CD4-positive, alpha-beta T cell treated with Interleukin-4 for 1 hour (primary cell): ENCODE results near the gene SLC9C2.
"Not testable (repeated sequence)": the region's sequence is repeated elsewhere in the genome, so short reads cannot be mapped to it uniquely, and the experiment has no call there.

ENCODE experiments used
- DNase-seq, 2 donors: peaks; one replicate each; pipeline ENCODE4 v3.0.0-alpha.2; 2020 to 2022

The SLC9C2 gene

DNA sequence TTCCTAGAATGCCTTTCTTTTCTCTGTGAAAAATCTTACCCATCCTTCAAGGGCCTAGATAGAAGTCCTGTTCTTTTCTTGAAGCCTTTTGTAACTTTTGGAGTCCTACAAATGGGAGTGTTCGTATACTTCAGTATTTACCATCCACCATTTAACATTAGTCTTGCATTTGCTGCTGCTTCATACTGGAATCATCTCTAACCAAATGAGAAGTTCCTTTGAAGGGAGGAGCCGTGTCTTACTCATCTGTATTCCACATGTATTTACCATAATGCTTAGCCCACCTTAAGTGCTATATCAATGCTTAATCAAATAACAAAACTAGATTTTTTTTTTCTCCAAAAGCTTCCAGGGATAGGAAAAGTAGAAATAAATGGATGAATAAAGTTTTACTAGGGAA is 118.6 kb downstream of the SLC9C2 start:
- DNase-seq, result no peak

DNA sequence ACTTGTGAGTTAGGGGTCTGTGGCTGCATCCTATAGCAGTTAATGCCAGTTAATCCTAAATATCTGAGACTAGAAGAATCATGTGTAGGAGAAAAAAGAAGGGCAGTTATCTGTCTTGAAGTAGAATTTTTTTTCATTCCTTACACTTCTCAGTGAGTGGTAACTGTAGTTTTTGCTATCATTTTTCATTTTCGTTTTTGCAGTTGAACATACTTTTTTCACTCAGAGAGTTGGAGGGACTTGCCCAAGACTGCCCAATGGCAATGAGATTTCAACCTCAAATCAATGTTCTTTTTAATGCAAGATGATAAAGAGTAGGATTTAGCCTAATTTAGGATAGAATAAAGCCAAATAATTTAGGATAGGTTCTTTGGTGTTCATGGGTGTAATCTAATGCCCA is 120.2 kb downstream of the SLC9C2 start:
- DNase-seq, result no peak

DNA sequence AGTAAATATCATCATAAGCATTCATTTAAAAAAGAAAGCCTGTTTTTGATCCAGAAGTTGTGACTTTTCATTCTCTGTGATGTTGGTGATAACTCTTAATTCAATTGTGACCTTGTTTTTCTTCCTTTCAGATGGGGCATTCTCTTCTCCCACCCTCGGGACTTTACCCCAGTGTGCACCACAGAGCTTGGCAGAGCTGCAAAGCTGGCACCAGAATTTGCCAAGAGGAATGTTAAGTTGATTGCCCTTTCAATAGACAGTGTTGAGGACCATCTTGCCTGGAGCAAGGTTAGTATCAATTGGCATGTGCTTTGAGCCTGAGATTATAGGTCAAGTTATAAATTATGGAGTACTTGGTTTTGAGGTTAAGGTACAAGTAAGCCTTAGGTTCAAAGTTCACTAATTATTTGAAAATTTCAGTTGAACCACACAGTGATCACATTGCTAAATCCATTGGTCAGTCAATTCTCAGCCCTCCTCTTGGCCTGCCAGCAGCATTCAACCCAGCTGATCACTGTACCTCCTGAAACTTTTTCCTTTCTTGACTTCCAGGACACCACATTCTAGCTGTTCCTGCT is 121.6 kb downstream of the SLC9C2 start:
- no peak for DNase-seq

DNA sequence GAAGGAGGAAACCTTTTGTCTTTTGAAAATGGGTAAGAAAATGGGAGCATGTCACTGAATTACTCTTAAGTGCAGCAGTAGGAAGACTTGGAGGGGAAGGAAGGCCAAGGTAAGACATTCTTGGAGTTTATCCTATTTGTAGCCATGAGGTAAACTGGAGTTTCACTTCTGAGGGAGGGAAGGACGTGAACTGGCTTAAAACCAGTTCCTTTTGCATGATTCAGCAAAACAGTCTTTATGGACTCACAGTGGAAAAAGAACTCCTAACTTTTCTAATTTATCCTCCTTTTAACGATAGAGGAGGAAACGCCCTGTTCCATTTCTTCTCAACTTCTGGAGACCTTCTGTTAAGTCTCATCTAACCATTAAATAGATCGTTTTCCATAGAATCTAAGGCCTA is 123.2 kb downstream of the SLC9C2 start:
- no peak for DNase-seq

DNA sequence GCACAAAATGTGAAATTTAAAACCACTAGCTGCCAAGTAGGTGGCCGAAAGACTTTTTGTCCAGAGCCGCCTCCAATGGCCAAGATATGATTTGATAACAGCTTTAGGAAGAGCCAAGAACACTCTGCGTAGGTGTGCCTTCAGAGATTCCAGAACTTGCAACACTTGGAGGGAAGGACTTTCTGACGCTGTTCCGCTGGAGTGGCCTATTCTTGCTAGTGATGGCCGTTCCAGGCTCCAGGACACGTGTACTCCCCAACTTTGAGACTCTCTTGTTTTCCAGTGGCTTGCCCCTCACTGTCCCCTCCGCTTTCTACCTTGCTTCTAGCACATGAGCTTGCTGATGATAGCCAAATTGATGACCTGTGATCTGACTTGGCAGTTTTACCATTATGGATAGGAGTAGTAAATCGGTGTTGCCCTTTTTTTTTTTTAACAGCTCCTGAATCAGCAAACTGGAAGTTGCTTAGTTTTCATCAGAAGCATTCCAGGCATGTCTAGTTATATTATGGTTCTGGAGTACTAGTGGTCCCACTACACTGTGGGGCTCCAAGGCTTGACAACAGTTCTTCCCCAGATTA is 124.7 kb downstream of the SLC9C2 start:
- DNase-seq, result no peak

DNA sequence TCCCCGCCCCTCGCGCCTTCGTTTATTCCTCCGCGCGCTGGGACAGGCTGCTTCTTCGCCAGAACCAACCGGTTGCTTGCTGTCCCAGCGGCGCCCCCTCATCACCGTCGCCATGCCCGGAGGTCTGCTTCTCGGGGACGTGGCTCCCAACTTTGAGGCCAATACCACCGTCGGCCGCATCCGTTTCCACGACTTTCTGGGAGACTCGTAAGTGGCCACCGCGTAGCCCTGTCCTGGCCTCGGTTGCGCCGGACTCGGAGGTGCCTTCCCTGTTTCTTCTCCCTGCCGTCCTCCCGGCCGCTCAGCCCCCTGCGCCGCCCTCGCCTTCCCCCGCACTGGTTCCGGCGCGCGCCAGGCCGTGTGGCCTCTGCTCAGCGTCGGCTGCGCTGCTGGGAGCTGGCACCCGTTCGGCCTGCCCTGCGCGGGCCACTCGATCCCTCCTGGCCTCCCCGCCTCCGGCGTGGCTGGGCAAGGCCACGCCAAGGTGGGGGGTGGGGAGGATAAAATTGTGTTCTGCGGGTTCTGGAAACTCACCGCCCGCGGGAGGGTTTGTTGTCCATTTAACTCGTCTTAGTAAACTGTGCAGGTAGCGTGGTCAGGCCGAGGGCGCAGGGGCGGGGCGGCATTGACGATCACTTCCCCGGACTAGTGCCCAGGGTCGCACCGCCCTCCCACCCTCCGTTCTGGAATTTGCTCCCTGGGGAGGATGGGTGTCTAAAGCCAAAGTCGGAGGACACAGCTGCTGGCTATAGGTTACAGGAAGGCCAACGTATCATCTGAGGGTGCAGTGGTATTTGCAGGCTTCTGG is 125.4 kb downstream of the SLC9C2 start, which contains the start of gene PRDX6:
TSS of gene PRDX6 (plus strand) at position 50 of the 808 bp plus-strand sequence. CDS start at position 113, 63 bp downstream.
- DNase-seq, result no peak

DNA sequence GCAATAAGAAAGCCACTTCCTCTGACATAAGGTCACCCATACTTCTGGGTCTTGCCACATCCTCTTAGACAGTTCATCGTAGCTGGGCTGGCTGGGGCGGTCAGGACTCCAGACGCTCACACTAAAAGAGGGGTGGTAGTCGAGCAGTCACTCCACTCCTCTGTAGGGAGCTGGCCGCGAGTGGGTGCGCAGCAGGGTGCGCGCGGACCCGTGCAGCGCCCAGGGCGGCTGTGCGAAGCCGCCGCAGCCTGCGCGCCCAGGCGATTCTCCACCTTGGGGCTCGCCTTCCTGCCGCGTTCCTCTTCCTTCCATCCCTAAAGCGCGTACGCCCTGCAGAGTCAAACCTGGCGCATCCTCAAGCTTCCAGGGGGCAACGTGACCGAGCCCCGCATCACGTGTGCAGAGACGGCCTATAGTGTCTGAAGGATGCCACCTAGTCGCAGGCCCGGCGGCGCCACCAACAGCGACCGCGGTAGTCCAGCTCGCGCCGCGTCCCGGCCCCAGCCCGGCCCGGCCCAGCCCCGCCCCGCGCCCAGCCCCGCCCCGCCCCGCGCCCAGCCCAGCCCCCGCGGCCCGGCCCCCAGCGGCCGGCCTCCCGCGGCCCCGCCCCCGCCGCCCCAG is 126.1 kb downstream of the SLC9C2 start:
- peak; percentile 86 to 88 for DNase-seq

DNA sequence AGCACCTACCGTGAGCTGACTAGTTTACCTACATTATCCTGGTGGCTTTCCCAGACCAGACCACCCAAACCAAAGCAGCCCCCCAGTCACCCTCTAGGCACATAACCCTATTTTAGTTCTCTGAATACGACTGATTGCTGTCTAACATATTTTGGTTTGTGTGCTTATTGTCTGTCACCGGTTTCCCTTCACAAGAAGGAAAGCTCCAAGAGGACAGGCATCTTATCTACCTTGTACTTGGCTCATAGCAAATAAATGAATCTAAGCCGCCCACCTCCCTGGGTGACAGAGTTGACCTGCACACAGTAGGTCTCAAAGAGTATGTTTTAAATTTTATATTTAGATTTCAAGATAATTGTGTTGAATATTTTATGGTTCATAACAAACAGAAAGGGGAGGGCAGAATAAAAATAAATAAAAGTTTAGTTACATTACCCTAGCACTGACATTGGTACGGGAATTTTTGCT is 126.6 kb downstream of the SLC9C2 start:
- no peak for DNase-seq

DNA sequence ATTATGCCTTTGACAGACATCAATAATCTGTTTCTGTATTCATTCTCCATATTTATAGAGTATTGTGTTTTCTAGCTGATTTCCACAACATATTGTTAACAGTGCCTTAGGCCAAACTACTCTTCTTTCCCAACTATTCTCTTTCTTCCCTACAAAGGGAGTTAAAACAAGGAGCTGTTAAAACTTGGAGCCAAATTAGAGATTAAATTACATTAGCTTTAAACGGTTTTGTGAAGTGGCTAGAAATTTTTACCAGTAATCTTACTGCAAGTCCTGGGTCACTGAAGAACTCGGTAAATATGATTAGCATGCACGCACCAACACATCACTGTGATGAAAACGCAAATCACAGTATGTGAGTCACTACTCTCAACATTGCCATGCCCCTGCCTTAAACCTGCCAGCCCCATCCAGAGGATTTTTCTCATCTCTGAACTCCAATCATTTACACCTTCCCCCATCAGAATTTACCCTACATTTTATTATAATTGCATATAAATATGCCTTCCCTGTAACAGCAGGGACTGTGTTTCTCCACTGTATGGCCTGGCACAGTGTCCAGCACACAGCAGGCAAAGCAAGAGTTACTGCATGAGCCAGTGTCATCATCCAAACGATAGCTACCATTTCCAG is 127.2 kb downstream of the SLC9C2 start:
- no peak for DNase-seq

DNA sequence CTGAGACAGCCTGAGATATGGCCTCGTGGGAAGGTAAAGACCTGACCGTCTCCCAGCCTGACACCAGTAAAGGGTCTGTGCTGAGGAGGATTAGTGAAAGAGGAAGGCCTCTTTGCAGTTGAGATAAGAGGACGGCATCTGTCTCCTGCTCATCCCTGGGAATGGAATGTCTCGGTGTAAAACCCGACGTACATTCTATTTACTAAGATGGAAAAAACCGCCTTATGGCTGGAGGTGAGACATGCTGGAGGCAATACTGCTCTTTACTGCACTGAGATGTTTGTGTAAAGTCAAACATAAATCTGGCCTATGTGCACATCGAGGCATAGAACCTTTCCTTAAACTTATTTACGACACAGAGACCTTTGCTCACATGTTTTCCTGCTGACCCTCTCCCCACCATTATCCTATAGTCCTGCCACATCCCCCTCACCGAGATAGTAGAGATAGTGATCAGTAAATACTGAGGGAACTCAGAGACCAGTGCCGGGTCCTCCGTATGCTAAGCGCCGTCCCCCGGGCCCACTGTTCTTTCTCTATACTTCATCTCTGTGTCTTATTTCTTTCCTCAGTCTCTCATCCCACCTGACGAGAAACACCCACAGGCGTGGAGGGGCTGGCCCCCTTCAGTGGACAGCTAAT is 128.0 kb downstream of the SLC9C2 start:
- DNase-seq, result not testable (repeated sequence)

DNA sequence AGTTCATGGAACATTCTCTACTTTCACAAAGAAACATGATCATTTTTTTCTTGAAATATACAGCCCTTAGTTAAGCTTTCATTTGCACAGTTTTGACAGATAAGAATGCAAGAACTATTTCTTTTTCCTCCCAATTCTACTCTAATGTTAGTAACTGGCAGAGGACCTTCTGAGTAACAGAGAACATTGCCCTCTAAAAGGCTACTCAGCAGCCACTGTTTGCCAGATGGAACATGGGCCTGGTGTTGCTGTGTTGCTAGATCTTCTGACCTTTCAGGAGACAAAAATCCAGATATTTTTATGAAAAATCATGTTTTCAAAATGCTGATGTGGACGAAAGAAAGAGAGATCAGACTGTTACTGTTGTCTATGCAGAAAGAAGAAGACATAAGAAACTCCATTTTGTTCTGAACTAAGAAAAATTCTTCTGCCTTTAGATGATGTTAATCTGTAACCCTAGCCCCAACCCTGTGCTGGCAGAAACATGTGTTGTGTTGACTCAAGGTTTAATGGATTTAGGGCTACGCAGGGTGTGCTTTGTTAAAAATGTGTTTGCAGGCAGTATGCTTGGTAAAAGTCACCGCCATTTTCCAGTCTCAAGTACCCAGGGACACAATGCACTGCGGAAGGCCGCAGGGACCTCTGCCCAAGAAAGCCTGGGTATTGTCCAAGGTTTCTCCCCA is 128.6 kb downstream of the SLC9C2 start:
- DNase-seq, result no peak

DNA sequence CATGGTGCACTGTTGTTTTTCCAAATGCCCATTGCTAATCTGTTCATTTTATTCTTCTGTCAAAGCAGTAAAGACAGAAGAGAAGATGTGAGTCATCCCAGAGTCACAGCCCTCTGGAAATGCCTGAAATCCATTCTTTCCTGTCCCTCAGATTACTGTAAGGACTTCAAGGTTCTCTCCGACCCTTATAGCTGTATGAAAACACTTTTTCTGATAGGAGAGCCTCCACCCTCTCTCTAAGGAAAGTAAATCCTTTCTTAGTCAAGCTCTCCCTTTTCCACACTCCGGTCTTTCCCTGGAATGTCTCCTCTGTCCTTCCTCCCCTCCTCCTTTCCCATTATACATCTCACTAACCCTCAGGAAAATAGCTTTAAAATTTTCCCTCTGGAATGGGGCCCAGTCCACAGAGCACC is 129.3 kb downstream of the SLC9C2 start:
- DNase-seq, result no peak

DNA sequence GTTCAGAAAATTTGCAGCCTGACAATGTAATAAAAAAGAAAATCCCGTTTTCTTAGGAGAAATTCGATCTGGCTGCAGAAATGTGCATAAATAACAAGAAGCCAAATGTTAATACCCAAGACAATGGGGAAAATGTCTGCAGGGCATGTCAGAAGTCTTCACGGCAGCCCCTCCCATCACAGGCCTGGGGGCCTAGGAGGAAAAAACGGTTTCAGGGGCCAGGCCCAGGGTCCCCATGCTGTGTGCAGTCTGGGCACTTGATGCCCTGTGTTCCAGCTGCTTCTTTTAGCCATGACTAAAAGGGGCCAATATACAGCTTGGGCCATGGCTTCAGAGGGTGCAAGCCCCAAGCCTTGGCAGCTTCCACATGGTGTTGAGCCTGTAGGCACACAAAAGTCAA is 132.3 kb downstream of the SLC9C2 start:
- DNase-seq, result no peak

DNA sequence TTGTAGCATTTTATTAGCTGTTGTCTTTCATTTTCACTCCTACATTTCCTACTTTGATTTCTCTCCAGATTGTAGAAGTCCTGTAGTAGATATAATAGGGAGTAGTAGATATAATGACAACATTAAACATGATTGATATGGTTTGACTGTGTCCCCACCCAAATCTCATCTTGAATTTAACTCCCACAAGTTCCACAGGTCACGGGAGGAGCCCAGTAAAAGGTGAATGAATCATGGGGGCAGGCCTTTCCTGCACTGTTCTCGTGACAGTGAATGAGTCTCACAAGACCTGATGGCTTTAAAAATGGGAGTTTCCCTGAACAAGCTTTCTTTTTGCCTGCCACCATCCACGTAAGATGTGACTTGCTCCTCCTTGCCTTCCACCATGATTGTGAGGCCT is 133.2 kb downstream of the SLC9C2 start:
- DNase-seq, result no peak

DNA sequence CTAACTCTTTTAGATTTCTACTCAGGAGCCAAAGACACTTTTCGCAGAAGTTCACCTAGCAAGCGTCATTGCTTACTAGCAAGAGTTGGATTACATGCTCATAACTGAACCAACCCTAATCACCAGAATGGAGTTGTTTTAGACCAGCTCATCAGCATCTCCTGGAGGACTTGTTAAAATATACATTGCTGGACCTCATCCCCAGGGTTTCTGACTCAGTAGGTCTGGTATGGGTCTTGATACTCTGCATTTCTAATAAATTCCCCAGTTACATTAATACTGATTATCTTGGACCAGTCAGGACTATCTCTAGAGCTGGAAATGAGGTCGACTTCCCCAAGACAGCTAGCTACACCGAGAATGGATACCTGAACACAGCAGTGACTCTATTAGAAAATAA is 135.4 kb downstream of the SLC9C2 start:
- no peak for DNase-seq

DNA sequence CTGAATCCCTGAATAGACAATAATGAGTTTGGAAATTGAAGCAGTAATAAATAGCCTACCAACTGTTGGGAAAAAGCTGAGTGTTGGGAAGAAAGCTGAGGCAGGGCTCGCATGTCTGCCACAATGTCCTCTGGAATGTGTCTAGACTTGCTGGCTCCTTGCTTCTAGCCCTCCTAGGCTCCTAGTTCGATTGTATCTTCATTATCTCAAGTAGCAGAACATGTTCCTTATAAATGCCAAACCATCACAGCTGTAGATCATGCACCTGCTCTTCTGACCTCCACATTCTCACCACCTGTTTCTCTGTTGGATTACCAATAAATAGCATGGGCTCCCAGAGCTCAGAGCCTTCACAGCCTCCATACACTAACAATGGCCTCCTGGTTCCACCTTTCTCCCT is 138.7 kb downstream of the SLC9C2 start:
- DNase-seq, result not testable (repeated sequence)

DNA sequence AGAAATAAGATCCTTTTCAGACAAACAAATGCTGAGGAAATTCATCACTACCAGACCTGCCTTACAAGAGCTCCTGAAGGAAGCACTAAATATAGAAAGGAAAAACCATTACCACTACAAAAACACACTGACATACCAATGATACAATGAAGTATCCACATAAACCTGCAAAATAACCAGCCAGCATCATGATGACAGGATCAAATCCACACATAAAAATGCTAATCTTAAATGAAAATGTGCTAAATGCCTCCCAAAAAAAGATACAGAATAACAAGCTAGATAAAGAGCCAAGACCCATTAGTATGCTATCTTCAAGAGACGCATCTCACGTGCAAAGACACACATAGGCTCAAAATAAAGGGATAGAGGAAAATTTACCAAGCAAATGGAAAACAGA is 140.2 kb downstream of the SLC9C2 start:
- not testable (repeated sequence) for DNase-seq

DNA sequence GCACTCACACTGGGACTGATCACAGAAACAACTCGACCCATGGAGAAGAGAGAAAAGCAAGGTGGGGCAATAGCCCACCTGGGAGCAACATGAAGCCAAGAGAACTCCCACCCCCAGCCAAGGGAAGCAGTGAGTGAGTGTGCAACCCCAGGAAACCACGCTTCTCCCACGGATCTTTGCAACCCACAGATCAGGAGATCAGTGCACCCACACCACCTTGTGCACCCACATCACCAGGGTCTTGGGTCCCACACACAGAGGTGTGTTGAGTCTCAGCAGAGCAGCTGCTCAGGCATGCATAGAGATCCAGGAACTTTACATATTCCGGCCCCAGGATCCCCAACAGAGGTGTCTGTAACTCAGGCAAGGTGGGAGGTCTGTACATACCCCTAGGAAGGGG is 143.0 kb downstream of the SLC9C2 start:
- no peak for DNase-seq

DNA sequence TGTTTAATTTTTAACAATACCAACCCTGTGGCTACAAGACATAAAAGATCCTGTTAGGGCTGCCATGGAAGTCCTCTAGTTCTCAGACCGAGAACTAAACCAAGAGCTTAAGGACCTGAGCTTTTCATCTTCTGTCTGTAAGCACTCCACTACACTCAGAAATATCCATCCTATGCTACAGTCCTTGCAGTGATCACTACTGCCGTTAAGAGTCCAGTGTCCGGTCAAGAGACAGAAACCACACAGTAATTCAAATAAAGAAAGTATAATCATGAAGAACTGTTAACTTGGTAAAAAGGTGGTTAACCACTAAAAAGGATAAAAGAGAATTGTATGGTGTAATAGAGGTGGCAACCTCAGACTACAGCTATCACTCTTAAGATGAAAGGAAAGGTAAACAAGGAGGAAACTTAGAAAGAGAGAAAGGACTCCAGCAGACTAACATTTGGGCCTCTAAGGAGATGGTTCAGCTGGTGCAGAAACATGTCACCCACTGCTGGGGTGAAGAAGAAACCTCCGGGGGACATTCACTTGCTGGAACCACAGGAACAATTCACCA is 147.8 kb downstream of the SLC9C2 start:
- no peak for DNase-seq

DNA sequence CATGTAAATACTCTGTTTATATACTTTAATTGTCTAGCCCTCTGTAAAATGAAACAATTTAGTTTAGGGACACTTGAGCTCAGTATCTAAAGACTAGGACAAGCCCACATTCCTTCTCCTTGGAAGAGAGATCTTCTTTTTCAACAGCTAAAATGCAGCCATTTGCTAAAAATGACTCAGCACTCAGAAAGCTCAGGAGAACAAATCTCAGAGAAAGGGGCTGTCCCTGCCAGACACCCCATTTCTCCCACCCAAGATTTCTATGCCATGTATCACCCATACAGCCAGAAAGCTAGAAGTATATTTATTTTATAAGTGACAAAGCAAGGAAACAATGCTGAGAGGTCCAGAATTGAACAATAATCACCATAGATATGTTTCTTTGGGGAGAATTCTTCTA is 148.9 kb downstream of the SLC9C2 start:
- no peak for DNase-seq

DNA sequence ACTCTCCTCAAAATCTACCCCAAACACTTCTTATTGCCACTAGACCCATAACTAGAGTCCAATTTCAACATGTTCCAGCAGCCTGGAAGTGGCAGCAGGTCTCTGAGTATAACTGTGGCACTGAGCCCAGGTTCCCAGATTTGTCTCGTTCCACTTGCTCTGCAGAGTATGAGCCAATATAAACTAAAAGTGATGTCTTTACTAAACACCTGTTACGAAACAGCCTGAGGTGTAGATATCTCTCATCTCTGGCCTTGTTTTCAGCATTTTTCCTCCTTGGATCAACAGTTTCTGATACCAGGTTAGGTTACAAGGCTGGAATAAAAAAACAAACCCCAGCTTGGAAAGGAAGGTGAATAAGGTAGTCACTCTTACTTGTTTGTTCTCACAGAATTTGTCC is 150.9 kb downstream of the SLC9C2 start:
- DNase-seq, result no peak
